ENCODE results near the gene KIF5C.

DNA sequence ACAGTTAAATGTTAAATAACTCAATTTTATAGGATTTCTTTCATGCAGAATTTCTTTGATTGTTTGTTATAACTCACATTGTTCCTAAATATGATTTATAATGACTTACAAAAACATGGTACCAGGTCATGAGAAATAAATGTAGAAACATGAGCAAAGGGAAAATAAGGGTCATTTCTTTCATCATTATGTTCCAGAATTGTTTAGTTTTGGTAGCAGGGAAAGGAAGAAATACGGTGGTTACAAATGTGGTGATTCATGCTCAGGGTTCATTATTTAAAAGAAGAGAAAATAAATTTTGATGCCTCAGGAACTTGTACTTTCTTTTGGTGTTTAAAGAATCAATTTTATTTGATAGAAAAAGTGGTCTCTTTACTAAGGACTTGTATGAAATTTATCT lies 167.9 kb downstream of the KIF5C start:
- TF ChIP-seq, protein P1, sequence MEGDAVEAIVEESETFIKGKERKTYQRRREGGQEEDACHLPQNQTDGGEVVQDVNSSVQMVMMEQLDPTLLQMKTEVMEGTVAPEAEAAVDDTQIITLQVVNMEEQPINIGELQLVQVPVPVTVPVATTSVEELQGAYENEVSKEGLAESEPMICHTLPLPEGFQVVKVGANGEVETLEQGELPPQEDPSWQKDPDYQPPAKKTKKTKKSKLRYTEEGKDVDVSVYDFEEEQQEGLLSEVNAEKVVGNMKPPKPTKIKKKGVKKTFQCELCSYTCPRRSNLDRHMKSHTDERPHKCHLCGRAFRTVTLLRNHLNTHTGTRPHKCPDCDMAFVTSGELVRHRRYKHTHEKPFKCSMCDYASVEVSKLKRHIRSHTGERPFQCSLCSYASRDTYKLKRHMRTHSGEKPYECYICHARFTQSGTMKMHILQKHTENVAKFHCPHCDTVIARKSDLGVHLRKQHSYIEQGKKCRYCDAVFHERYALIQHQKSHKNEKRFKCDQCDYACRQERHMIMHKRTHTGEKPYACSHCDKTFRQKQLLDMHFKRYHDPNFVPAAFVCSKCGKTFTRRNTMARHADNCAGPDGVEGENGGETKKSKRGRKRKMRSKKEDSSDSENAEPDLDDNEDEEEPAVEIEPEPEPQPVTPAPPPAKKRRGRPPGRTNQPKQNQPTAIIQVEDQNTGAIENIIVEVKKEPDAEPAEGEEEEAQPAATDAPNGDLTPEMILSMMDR (IDR thresholded peaks at IDR 0.05), result no peak
- TF ChIP-seq, protein P2, sequence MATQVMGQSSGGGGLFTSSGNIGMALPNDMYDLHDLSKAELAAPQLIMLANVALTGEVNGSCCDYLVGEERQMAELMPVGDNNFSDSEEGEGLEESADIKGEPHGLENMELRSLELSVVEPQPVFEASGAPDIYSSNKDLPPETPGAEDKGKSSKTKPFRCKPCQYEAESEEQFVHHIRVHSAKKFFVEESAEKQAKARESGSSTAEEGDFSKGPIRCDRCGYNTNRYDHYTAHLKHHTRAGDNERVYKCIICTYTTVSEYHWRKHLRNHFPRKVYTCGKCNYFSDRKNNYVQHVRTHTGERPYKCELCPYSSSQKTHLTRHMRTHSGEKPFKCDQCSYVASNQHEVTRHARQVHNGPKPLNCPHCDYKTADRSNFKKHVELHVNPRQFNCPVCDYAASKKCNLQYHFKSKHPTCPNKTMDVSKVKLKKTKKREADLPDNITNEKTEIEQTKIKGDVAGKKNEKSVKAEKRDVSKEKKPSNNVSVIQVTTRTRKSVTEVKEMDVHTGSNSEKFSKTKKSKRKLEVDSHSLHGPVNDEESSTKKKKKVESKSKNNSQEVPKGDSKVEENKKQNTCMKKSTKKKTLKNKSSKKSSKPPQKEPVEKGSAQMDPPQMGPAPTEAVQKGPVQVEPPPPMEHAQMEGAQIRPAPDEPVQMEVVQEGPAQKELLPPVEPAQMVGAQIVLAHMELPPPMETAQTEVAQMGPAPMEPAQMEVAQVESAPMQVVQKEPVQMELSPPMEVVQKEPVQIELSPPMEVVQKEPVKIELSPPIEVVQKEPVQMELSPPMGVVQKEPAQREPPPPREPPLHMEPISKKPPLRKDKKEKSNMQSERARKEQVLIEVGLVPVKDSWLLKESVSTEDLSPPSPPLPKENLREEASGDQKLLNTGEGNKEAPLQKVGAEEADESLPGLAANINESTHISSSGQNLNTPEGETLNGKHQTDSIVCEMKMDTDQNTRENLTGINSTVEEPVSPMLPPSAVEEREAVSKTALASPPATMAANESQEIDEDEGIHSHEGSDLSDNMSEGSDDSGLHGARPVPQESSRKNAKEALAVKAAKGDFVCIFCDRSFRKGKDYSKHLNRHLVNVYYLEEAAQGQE (IDR thresholded peaks at IDR 0.05; ENCODE audit: insufficient read depth in 1 of 2, low read depth in 2 of 2, low read length in 1 of 2), result no peak
- TF ChIP-seq POLR2AphosphoS5 (IDR thresholded peaks at IDR 0.05; ENCODE audit: low read depth, low read length), result no peak

All from Panc1 (cell line).